ENCODE measurements around the gene ARFRP1. TPM values are rescaled to one million over a fixed set of nuclear protein-coding genes. Genes with fewer than 3 reads are reported as not detected.

ARFRP1 gene
- total and polyA plus RNA-seq, 2 of the 13 experiments (the other 11 are each of a cell fraction or from before 2014, with no cell fraction given) = 32.0 to 51.1 TPM

DNA sequence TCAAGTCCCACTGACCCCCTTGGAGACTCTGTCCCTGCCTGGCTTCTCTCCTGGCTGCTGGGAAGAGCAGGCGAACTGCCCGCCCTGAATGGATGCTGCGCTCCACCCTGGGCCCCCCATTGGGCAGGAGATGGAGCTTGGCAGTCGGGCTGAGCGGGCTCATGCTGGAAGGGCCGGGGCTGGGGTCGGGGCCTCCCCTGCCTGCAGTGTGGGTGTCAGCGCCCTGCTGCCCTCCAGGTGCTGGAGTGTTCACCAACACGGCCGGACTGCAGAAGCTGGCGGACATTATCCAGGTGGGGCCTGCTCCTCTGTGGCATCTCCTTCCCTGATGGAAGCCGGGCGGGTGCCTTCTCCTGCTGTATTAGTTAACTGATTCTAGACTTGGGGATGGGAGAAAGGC is 27.3 kb downstream of the ARFRP1 start:
- POLR2A ChIA-PET = no interaction called here

DNA sequence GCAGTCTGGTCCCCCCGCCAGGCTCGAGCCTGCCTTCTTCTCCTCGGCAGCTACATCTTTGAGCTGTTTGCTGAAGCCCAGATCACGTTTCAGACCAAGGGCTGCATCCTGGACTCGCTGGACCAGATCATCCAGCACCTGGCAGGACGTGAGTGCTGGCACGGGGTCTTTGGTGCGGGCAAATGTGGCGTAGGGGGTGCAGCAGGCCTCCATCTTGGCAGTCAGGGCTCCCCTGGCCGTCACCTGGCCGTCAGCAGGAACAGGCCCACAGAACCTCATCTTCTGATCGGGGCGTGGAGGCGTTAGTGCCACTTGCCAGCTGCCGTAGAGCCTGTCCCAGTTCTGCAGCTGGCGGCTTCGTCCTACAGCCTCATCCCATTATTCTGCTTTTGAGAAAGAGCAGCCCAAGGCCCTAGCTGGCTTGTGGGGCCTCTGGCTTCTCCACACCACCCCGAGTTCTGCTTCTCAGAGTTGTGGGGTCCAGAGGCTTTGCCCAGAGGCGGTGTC is 27.9 kb downstream of the ARFRP1 start:
- Histone ChIP-seq H3K36me3 (replicated peaks in 1 of 2; ENCODE audit: control insufficient read depth in 1 of 2, insufficient read depth in 2 of 2, low read length in 2 of 2) (peaks cover 18 to 19% of the 10 kb centered on the region in 2 experiments; a peak in 4 of 5 replicates), H3K4me1 (ENCODE audit: insufficient read depth, low read length) (peaks cover 10% of the 10 kb centered on the region), H3K4me3 (replicated peaks in 1 of 3; ENCODE audit: insufficient read depth in 1 of 3, low read depth in 2 of 3, low read length in 3 of 3) (no peak overlapping the region), H3K79me2 (ENCODE audit: insufficient read depth, low read length) (no peaks in the 10 kb centered on the region), H3K4me2 (ENCODE audit: low read depth, low read length) (no peak overlapping the region), H3K27me3 (ENCODE audit: control insufficient read depth in 1 of 2, insufficient read depth in 2 of 2, low read length in 2 of 2) (no peaks in the 10 kb centered on the region), H3K9ac (ENCODE audit: insufficient read depth, low read depth, low read length) (no peak overlapping the region), H3K27ac (ENCODE audit: extremely low read length, insufficient read depth, low read length) (no peak overlapping the region), H2AFZ (ENCODE audit: low read length) (no peak overlapping the region), H4K20me1 (ENCODE audit: insufficient read depth, low read length) (no peaks in the 10 kb centered on the region), H3K9me3 (ENCODE audit: low read length) (no peaks in the 10 kb centered on the region)
- intact Hi-C loops (cut with micrococcal nuclease; ENCODE audit: unreplicated experiment) (no loop called here), in situ Hi-C loops (cut with HindIII; ENCODE audit: extremely low pct_ligation_motif_present, low pct_unique_long_range_greater_than_20kb) (no loop called here)
- no TSS peak for BruUV-seq (replicated peaks)
- ATAC-seq (no peak), FAIRE-seq (no peak), DNase-seq (ENCODE audit: low spot score) (no peak)
- ChIA-PET POLR2A (no interaction called here), CTCF (ENCODE audit: low intra/inter-chr PET ratio, low total read pairs) (no interaction called here)
- 98% methylated on average over 18 of the region's 19 CpGs for WGBS (ENCODE audit: low lambda C conversion rate)
- peak; percentile 32 for TF ChIP-seq AGO1 (IDR thresholded peaks at IDR 0.05; ENCODE audit: low read depth, low read length, poor library complexity, severe bottlenecking)
- no peak for TF ChIP-seq MAFG (CRISPR knock-in tag; IDR thresholded peaks at IDR 0.05)
- 0 out of 2 replicates have a peak, but pooled peaks have one; percentile 8 for TF ChIP-seq RBFOX2 (IDR thresholded peaks at IDR 0.05; ENCODE audit: low read depth, low read length)
- peak; percentile 21 for TF ChIP-seq HNRNPLL (IDR thresholded peaks at IDR 0.05; ENCODE audit: low read depth, low read length, poor library complexity, severe bottlenecking)
- no peak for TF ChIP-seq ZNF75D (CRISPR knock-in tag; IDR thresholded peaks at IDR 0.05; ENCODE audit: borderline replicate concordance)

More for the DNA sequence above, 27.3 kb downstream of the ARFRP1 start:
- H3K9ac ChIP-seq (ENCODE audit: insufficient read depth, low read depth, low read length) = no peak overlapping the region
- TF ChIP-seq ZNF354B (CRISPR knock-in tag; IDR thresholded peaks at IDR 0.05) (no peak), RBFOX2 (IDR thresholded peaks at IDR 0.05; ENCODE audit: low read depth, low read length) (0 out of 2 replicates have a peak, but pooled peaks have one; percentile 21)
- H2AFZ ChIP-seq (ENCODE audit: low read length) = no peak overlapping the region
- peaks cover 10% of the 10 kb centered on the region for H3K4me1 ChIP-seq (ENCODE audit: insufficient read depth, low read length)
- peaks cover 16 to 19% of the 10 kb centered on the region in 2 experiments; a peak in 4 of 5 replicates for H3K36me3 ChIP-seq (replicated peaks in 1 of 2; ENCODE audit: control insufficient read depth in 1 of 2, insufficient read depth in 2 of 2, low read length in 2 of 2)
- no peak for FAIRE-seq
- BruUV-seq (replicated peaks) = no TSS peak
- H3K79me2 ChIP-seq (ENCODE audit: insufficient read depth, low read length) = no peaks in the 10 kb centered on the region
- no peaks in the 10 kb centered on the region for H3K9me3 ChIP-seq (ENCODE audit: low read length)
- in situ Hi-C loops (cut with HindIII; ENCODE audit: extremely low pct_ligation_motif_present, low pct_unique_long_range_greater_than_20kb) = no loop called here
- no peak overlapping the region for H3K4me2 ChIP-seq (ENCODE audit: low read depth, low read length)
- H3K4me3 ChIP-seq (replicated peaks in 1 of 3; ENCODE audit: insufficient read depth in 1 of 3, low read depth in 2 of 3, low read length in 3 of 3) = no peak overlapping the region
- no peaks in the 10 kb centered on the region for H4K20me1 ChIP-seq (ENCODE audit: insufficient read depth, low read length)
- WGBS (ENCODE audit: low lambda C conversion rate) = 97% methylated on average over 13 of the region's 13 CpGs
- H3K27ac ChIP-seq (ENCODE audit: extremely low read length, insufficient read depth, low read length) = no peak overlapping the region
- CTCF ChIA-PET (ENCODE audit: low intra/inter-chr PET ratio, low total read pairs) = no interaction called here
- DNase-seq (ENCODE audit: low spot score) = no peak
- intact Hi-C loops (cut with micrococcal nuclease; ENCODE audit: unreplicated experiment) = no loop called here
- ATAC-seq = no peak
- H3K27me3 ChIP-seq (ENCODE audit: control insufficient read depth in 1 of 2, insufficient read depth in 2 of 2, low read length in 2 of 2) = no peaks in the 10 kb centered on the region
